H1 (cell line): ENCODE measurements around the gene CFAP54. TPM values are rescaled to one million over a fixed set of nuclear protein-coding genes. Genes with fewer than 3 reads are reported as not detected.

ENCODE experiments used
- KDM5A ChIP-seq: fragments of 200-600 bp; IDR thresholded peaks from 2 replicates; pipeline ENCODE4 v1.7.1; 2012; ENCODE audit warnings: mild to moderate bottlenecking, low read length, inconsistent platforms, mixed read lengths
- polyA plus RNA-seq, 7 experiments: library from polyadenylated mRNA; depleted of rRNA in 3 of 7; stranded (reverse) in 5 of 7; unstranded in 2 of 7; fragments of >200 nt in 5 of 7; fragments of 200-250 nt in 2 of 7; gene quantifications; 1 replicate in 5 of 7; 2 replicates in 1 of 7; 4 replicates in 1 of 7; pipeline versions ENCODE4 v1.2.1 to v1.2.3, GENCODE V29; 2011 to 2013; ENCODE audit warnings: missing spikeins in 2 of 7, mixed read lengths in 2 of 7
- total RNA-seq: library from RNA; stranded (reverse); fragmentation: NEBNext Ultra II Directional; extraction: Animal tissue kit (Norgen Biotek cat#: 25700); gene quantifications from 2 replicates; pipeline ENCODE4 v1.2.1, GENCODE V29; 2021

Gene CFAP54
- total and polyA plus RNA-seq, 2 of the 8 experiments (the other 6 are each of a cell fraction or from before 2014, with no cell fraction given): 0.17 to 0.33 TPM

DNA sequence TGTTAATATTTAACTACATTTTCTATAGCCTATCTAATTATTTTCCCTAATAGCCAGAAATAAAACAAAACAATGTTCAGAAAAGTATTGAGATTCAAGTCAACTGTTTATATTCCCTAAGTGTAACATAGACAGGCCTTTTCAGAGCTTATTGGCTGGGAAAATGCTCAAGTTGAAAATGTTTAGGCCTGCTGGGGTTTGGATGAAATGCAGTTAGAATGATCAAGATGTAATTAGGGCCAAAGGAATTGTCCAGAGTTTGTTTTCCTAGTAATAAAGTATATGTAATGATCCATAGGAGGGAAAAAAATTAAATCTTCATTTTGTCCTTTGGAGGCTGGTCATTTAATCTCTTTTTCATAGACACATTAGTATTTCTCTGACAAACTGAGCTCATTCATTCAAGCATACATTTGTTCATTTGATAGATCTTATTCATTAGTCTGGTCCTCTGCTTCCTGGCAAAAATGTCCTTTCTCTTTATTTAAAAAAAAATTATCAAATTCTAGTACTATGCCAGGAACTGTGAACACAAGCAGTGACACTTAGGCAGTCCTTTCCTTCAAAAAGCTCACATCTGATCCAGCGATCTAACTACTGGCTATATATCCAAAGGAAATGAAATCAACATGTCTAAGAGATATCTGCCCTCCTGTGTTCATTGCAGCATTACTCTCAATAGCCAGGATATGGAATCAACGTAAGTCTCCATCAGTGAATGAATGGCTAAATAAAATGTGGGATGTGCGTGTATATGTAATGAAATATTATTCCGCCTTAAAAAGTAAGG lies 377.6 kb downstream of the CFAP54 start (continued):
- TF ChIP-seq KDM5A: no peak
